ENCODE measurements around the gene LAG3. TPM values are rescaled to one million over a fixed set of nuclear protein-coding genes. Genes with fewer than 3 reads are reported as not detected.

LAG3 gene
- total and polyA plus RNA-seq, 2 experiments from 2014 or later, result 3.7 to 4.7 TPM

GRCh38 chr12:6775185-6776174 lies 3.2 kb downstream of the LAG3 start (continued):
- TF ChIP-seq CTCF (conservative IDR thresholded peaks at IDR 0.05; ENCODE audit: low read depth in 2 of 2), result no peak
- no peak for TF ChIP-seq JUNB (IDR thresholded peaks at IDR 0.05; ENCODE audit: unreplicated experiment)
- no peak for TF ChIP-seq ZNF331 (CRISPR knock-in tag; IDR thresholded peaks at IDR 0.05; ENCODE audit: low read depth)
- no peak for TF ChIP-seq CREB1 (CRISPR knock-in tag; IDR thresholded peaks at IDR 0.05; ENCODE audit: low read depth)
- TF ChIP-seq REST (IDR thresholded peaks at IDR 0.05; ENCODE audit: unreplicated experiment), result no peak
- no peak for TF ChIP-seq ETS1 (IDR thresholded peaks at IDR 0.05)
- TF ChIP-seq ZNF114 (CRISPR knock-in tag; IDR thresholded peaks at IDR 0.05), result no peak
- no peak for TF ChIP-seq POLR2AphosphoS5 (IDR thresholded peaks at IDR 0.05; ENCODE audit: low read depth)

- Mint-ChIP-seq H3K4me1 (peaks cover 50% of the 10 kb centered on the region), H3K27ac (no peak overlapping the region), H3K9me3 (no peaks in the 10 kb centered on the region; the same call in 2 of the 3 replicates), H3K27me3 (ENCODE audit: insufficient read depth, low read depth, poor library complexity) (peaks cover 62% of the 10 kb centered on the region), H3K36me3 (ENCODE audit: low read depth) (peaks cover 7% of the 10 kb centered on the region; the same call in 2 of the 3 replicates), H3K4me3 (peak overlapping the region; percentile 89; the same call in 2 of the 3 replicates)
- H3K4me2 ChIP-seq, result peak overlapping the region; percentile 99
- no peak overlapping the region for H3K27ac ChIP-seq (ENCODE audit: low read depth)
- H3K4me1 ChIP-seq (ENCODE audit: insufficient read depth), result peaks cover 16% of the 10 kb centered on the region
- H3F3A ChIP-seq (replicated peaks; ENCODE audit: low read depth), result peaks cover 12% of the 10 kb centered on the region; the same call in 1 of the 2 replicates
- H3K79me2 ChIP-seq (replicated peaks; ENCODE audit: insufficient read depth), result no peaks in the 10 kb centered on the region
- DNase-seq (ENCODE audit: low spot score) (no peak), ATAC-seq (no peak)
- H3K36me3 ChIP-seq (ENCODE audit: insufficient read depth), result no peaks in the 10 kb centered on the region
- H2AFZ ChIP-seq, result no peak overlapping the region
- H3K27me3 ChIP-seq (ENCODE audit: insufficient read depth), result peaks cover 63% of the 10 kb centered on the region
- H3K9me2 ChIP-seq (ENCODE audit: insufficient read depth), result no peaks in the 10 kb centered on the region
- no peaks in the 10 kb centered on the region for H4K20me1 ChIP-seq (replicated peaks; ENCODE audit: insufficient read depth)
- peak overlapping the region; percentile 71; the same call in 1 of the 2 replicates for H3K4me3 ChIP-seq
- TF ChIP-seq ZNF114 (CRISPR knock-in tag; IDR thresholded peaks at IDR 0.05) (no peak), CTCF (conservative IDR thresholded peaks at IDR 0.05; ENCODE audit: low read depth in 2 of 2) (no peak), POLR2AphosphoS5 (IDR thresholded peaks at IDR 0.05; ENCODE audit: low read depth) (no peak), REST (IDR thresholded peaks at IDR 0.05; ENCODE audit: unreplicated experiment) (no peak), STAT1 (IDR thresholded peaks at IDR 0.05; ENCODE audit: unreplicated experiment) (no peak), JUNB (IDR thresholded peaks at IDR 0.05; ENCODE audit: unreplicated experiment) (no peak), CREB1 (CRISPR knock-in tag; IDR thresholded peaks at IDR 0.05; ENCODE audit: low read depth) (no peak)
These were observed 5.1 kb downstream of the LAG3 start for GRCh38 chr12:6777386-6777785.
